ENCODE results near the gene SLAIN1.

DNA sequence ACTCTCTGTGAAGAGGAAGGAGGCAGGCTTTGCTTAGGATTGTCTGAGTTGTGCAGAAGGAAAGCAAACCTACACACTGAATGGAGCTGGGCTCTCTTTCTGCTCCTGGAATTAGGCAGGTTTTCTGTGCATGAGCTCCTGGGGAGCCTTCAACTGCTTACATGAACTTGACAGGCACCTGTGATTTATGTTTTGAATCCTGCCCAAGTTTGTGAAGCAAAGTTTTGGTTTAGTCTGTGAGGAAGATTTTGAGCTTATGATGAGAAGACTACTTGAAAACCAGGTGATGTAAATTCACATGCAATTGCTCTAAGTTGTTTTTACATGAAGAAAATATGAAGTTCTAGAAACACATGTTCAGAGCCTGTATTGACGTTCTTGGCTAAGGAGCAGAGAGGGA is 109.0 kb downstream of the SLAIN1 start:
- TF ChIP-seq SIN3A (IDR thresholded peaks at IDR 0.05; ENCODE audit: borderline replicate concordance, insufficient read depth, low read length) (no peak), POLR2AphosphoS5 (IDR thresholded peaks at IDR 0.05; ENCODE audit: low read depth, low read length) (no peak), TAF1 (IDR thresholded peaks at IDR 0.05; ENCODE audit: borderline replicate concordance, insufficient read depth, low read length) (no peak), FOXP2 (optimal IDR thresholded peaks at IDR 0.05; ENCODE audit: borderline replicate concordance, extremely low read depth, extremely low read length, insufficient read depth) (no peak)

All from PFSK-1 (cell line).